ENCODE data around the gene DPP6.
A peak's percentile ranks its signal among the peaks of the same experiment; 100 is the strongest.
"Not testable (repeated sequence)": the region's sequence is repeated elsewhere in the genome, so short reads cannot be mapped to it uniquely, and the experiment has no call there.

DPP6 gene

DNA sequence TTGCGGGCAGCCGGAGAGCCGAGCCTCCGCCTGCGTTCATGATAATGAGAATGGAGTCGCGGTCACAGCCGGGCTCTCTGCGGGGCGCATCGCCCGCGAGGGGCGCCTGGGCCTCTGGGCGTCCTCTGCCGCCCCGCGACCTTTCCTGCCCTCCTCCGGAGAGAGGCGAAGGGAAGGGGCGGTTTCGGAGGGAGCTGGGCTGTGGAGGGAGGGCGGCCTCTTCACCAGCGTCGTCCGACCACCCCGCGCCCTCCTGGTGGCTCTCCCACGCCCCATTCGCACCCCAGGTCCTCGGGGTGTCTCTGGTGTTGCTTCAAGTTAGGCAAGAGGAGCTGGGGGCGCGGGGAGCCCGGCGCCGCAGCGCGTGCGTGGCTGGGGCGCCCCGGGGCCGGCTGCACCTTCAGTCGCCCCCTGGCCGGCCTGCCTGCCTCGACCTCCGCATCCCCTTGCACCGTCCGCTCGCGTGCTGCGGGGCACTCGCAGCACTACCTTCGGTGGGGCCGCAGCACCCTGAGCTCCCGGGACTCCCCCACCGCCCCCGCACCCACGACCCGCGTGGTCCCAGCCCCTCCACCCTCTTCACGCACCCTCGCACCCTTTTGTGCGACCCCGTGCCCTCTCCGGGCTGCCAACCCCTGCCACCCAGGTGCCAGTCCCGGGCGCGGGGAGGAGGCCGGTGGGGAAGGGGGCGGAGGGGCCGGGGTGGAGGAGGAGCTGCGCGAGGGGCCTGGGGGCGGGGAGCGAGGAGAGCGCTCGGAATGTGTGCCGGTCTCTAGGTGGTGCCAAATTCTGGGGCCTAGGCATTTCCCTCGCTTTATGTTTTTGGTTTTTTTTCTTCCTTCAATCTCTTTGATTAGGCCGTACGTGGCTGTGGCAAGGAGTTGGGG is at the start of gene DPP6:
Gene DPP6 (plus strand): TSS at position 756 of the 887 bp plus-strand sequence.
- not testable (repeated sequence) for DNase-seq (ENCODE audit: low spot score)

DNA sequence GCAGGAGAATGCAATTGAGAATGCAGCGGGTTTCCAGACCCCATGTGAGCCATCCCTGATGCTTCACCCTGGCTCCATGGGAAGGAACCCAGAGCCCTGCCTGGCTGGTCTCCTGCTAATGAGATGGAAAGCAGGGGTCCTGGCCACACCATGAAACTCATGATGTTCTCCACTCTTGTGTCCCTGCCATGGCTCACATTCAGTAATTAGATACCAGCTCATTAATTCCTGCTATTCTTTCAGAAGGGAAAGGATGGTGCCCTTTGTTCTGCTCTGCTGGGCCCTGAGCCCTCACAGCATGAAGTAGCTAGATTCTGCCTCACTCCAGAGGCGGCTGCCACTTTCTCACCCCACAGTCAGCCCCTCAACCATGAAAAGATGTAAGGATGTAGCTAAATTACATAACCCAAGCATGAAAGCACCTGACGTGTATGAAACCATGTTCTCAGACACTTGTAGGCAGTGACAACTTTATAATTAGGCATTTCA is 42.7 kb upstream of the DPP6 start:
- not testable (repeated sequence) for DNase-seq (ENCODE audit: low spot score)

DNA sequence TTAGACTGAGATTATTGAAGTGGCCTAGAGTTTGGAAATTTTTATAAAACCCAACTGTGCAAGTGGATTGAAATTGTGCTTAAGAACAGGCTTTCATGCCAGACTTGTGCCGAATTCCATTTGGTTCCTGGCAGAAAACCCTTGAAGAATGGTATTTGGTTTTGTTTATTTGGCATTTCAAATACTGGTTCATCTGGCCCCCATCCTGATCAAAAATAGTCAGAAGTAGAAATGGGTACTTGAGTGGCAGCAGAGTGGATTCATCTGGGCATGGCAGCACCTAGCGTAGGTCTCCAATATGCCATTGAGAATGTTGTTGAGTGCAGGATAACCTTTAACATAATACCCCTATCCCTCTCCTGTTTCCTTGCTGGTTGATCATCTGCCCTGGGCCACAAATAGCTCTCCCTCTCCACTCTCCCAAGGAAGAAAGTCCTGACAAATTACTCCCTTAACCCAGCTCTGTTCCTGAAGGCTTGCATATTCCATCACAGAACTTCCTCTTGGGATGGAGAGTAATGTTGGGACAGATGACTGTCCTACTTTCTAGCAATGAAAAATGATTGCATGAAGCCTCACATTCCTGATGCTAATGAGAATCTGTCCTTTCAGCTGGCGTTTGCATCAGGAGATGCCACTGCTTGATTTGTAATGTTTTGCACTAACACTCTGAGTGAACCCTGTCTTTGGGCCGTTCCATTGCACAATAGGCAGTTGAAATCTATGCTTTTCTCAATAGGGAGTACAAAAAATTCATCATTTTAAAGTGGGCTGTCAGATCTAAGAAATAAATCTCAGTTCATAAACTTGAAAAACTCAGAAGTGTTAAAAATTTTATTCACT is 41.3 kb upstream of the DPP6 start:
- DNase-seq (ENCODE audit: low spot score), result not testable (repeated sequence)

DNA sequence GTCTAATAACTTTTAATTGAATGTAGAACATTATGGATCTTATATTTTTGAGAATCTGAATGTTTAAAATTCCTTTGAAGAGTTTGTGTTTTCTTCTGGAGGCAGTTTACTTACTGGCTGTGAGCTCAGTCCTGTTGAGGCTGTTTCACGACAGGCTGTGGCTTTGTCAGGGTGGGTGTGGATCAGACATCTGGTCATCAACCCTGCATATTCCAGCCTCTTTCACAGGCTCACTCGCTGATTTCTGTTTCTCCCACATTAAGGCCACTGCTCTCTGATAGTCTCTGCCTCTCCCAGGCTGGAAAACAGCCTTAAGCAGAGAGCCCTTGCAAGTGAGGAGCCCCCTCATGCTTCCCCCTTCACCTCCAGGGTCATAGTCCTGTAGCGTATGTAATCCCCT is 39.4 kb upstream of the DPP6 start:
- DNase-seq (ENCODE audit: low spot score), result not testable (repeated sequence)

DNA sequence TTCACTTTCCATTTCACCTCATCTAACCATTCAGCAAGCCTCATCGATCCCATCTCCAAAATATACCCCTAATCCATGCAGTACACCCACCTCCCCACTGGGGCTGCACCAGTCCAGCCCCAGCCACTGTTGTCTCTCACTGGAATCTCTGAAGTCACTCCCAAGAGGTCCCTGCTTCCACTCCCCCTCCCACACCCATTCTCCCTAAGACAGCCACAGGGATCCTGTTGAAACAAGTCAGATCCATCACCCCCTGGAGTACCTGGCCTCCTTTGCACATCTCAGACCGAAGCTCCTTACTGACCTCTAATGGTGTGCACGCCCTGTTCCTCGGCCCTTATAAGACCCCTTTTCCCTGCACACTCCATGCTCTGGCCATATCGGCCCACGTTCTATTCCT is 36.6 kb upstream of the DPP6 start:
- not testable (repeated sequence) for DNase-seq (ENCODE audit: low spot score)

DNA sequence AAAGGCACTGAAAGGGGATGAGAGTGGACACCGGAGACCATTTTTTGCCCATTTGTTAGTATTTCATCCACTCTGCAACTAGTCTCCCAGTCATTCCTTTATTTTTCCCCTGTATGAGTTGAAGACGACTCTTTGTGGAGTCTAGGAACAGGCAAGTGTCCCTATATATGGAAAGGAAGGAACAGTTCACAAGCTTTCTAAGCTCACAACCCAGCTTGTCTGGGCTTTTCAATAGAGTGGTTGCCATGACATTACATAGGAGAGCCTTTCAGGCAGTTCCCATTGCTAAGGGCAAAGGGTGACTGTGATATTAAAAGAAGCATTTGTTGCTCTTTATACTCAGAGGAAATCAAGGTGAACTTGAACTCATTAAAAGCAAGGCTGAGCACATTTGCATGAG is 33.8 kb upstream of the DPP6 start:
- DNase-seq (ENCODE audit: low spot score), result not testable (repeated sequence)

DNA sequence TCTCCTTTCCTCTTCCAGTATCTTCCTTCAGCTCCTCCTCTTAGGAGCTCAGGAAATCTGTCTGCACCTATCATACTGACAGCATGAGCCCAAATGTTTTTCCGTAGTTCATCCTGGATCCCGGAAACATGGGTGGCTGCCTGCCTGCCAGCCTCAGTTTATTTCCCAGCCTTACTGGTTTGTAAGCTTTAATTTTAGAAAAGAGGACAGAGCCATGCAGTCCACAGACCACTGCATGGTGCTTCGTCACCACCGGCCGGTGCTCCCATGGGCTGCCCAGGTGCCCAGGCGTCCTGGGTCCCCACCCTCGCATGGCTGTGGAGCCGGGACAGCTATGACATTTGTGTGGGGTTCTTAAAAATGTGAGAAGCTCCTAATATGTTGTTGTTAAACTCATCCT is 24.4 kb upstream of the DPP6 start:
- not testable (repeated sequence) for DNase-seq (ENCODE audit: low spot score)

DNA sequence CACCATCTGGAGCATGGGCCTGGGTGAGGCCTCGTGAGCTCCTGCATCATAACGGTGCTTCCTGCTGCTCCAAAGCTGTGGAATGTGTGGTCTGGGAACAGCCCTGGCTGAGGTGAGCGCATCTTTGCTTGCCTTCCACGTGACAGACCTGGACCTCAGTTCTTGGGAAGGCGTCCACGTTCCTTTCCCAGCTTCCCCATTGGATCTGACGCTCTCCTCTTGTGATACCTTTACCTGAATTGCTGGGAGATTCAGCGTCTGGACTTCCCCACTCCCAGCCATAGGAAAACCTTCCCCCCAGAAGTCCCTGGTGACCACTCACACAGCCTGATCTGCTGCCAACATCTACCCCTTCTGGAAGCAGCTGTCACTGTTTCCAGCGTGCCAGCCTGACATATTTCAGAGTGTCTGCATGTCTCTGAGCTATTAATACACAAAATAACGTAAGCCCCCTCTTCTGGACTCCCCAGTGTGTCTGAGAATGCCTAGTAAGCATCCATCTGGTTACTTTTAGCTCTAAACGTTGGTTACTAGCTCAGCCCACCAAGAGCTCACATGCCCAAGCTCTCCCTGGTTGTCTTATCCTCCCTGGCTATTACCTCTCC is 21.6 kb upstream of the DPP6 start:
- not testable (repeated sequence) for DNase-seq (ENCODE audit: low spot score)

DNA sequence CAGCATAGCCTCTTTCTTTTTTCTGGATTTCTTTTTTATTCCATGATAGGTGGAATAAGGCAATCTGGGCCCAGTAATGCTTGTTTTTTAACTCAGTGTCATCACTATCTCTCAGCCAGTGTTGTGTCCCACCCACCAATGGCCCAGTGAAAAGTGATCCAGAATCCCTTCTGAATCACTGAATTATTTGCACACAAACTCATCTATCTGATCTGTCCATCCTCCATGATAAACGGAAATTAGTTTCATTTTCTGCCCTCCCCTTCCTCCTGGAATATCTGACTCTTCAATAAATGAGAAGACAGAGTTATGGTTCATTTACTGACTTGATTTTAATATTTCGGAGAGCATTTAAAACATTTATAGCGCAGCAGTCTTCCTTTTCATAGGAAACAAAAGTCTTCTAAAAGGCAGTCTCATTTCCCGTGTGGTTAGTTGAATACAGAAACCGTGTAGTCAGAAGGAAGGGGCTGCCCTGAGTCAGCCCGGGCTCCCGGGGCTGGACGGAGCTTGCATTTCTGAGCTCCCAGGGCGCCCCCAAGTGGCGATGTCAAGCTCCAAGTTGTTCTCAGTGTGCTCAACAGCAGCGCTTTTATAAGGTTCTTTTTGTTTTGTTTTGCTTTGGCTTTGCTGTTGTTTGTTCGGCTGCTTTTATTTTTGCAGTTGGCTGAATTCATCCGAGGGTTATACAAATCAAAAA is 12.6 kb upstream of the DPP6 start:
- not testable (repeated sequence) for DNase-seq (ENCODE audit: low spot score)

DNA sequence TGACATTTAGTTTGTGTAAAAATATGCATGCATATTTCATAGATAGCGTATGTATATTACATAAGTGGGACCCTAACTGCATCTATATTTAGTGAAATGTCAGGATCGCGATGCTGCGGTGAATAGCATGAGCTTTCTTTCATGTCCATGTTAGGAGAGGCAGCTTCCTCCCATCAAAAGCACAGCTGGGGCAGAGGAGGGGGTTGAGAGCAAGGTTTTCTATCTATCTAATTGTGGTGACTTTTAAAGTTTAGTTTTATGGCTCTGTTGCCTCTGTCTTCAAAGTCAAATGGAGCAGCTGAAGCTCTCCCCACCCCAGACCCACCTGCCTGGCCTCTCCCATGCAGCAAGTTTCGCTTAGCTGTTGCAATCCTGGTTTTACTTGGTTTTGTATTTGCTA is 1.8 kb upstream of the DPP6 start:
- not testable (repeated sequence) for DNase-seq (ENCODE audit: low spot score)

DNA sequence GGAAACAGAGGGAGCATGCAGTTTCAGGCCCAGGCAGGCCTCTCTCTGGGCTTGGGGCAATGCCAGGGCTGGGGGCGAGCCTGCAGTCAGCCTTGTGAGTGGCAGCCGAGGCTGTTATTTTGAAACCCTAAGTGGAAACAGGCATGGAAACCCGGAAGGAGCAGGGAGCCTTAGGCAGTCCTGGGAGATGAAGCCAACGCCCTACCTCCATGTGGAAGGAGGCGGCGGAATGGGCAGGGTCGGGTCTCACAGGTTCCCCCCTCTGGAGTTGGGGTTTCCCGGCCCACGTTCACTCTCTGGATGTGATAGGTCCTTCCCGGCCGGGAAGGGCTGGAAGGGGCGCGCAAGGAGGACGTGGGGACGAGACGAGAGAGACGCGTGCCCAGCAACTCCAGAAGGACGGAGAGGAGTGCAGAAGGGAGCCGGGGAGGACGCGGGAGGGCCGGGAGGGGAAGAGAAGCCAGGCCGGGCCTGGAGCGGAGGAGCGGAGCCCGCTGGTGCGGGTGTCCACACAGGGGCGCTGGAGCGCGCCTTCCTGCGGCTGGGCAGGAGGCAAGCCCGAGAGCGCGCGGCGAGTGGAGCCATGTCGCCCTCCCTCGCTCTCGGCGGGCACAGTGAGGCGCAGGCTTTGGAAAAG is 1.1 kb upstream of the DPP6 start:
- not testable (repeated sequence) for DNase-seq (ENCODE audit: low spot score)

DNA sequence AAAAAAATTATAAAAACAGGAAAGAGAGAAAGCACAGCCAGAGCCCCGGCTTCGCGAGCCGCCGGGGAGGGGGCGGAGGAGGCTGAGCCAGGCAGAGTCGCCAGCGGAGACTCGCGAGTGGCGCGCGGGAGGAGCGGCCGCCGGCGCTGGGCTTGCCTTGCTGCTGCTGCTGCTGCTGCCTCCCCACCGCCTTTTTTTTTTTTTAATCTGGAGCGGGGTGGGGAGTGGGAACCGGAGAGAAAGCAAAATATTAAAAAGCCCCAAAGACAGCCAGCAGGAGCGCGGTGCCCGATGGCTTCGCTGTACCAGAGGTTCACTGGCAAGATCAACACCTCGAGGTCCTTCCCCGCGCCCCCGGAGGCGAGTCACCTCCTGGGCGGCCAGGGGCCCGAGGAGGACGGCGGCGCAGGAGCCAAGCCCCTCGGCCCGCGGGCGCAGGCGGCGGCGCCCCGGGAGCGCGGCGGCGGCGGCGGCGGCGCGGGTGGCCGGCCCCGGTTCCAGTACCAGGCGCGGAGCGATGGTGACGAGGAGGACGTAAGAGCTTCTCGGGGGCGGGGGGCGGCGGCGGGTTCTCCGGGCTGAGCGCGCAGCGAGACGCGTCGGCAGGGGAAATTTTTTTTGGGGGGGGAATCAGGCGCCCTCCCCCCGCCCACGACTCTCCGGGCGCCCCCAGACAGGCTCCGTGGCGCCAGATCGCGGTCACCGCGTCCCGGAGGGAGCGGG is 493 bp downstream of the DPP6 start:
- peak; percentile 45 for DNase-seq (ENCODE audit: low spot score)

DNA sequence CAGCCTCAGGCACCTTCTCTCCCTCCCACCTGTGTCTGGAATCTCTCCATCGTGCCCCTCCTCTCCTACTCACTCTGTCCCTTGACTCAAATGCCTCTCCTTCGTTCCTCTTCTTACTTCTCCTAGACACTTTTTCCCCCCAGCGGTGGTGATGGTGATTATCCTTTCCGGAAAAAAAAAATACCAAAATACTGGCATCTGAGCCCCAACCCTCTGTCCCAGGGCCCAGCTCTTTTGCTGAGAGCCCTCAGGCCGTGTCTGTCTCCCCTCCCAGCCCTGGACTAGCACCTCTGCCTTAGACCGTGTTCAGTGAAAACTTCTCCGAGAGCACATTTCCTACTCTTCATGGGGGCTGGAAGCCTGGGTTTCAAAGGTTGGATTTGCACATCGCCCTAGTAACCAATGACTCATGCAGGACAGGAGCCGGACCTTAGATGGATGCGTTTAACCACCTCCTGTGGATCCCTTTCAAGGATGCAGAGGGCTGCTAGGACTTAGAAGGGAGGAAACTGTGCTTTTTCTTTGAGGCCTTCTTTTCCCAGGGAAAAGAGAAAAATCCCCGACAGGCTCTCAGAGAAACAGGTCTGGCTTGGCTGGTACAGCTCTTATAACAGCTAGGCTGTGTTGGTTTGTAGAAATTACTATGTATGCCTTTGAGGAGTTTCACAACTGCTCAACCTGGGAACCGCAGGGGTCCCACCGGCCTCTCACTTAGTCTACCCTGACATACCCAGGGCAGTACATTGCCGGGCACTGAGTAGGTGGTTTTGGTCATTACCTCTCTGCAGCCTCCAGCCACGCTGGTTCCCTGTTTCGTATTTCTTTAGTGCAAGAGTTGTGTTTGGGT is 1.5 kb downstream of the DPP6 start:
- not testable (repeated sequence) for DNase-seq (ENCODE audit: low spot score)

DNA sequence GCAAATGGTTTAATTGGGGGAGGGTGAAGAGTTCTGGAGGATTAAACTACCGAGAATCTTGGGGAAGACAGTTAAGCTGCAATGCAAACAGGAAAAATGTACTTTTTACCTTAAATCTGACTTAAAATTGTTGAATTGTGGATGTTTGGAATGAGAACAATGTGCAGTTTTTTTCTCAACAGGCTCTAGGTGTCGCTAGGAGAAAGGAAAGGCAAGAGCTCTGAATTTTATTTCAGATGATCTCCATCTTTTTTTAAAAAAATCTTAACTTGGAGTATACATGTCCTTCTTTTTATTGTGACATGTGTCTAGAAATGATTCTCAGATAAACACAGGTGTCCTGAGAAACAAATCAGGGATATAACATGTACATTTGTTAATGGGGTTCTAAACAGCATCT is 2.5 kb downstream of the DPP6 start:
- not testable (repeated sequence) for DNase-seq (ENCODE audit: low spot score)

DNA sequence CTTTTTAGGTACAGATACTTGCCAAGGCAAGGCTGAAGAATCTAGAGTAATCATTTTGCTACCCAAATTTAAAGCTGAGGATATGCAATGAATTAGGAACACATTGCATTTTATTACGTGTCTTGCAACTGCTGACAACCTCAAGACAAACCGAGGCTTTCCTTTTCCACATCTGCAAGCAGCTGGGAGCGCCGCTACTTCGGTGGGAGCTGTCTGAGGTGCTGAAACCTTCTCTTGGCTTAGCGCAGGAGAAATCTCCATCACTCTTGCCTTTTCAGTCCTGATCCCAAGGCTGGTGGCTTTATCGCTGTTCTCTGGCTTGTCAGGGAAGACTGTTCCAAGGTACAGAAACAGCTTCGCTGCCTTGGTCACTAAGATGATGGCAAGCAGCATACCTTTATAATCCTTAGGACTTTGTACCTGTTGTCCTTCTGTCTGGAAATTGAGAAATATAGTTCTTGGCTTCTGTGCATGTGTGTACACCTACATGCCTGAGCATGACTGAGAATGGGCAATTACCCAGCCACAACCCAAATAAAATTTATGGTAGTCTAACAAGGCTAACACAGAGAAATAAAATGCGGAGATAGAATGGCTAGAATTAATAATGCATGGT is 3.4 kb downstream of the DPP6 start:
- DNase-seq (ENCODE audit: low spot score), result not testable (repeated sequence)

DNA sequence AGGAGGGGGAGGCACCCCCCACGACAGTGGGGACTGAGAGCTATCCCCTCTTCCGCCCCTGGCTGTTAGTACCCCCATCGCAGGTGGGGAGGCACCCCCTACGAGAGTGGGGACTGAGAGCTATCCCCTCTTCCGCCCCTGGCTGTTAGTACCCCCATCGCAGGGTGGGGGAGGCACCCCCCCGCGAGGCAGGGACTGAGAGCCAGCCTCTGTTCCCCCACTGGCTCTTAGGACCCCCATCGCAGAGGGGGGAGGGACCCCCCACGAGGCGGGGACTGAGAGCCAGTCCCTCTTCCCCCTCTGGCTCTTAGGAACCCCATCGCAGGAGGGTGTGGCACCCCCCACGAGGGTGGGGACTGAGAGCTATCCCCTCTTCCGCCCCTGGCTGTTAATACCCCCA is 6.6 kb downstream of the DPP6 start:
- not testable (repeated sequence) for DNase-seq (ENCODE audit: low spot score)

DNA sequence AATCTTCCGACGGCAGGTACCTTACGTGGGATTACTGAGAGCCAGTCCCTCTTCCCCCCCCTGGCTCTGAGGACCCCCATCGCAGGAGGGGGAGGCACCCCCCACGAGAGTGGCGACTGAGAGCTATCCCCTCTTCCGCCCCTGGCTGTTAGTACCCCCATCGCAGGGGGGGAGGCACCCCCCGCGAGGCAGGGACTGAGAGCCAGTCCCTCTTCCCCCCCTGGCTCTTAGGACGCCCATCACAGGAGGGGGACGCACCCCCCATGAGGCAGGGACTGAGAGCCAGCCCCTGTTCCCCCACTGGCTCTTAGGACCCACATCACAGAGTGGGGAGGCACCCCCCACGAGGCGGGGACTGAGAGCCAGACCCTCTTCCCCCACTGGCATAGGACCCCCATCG is 8.4 kb downstream of the DPP6 start:
- not testable (repeated sequence) for DNase-seq (ENCODE audit: low spot score)

DNA sequence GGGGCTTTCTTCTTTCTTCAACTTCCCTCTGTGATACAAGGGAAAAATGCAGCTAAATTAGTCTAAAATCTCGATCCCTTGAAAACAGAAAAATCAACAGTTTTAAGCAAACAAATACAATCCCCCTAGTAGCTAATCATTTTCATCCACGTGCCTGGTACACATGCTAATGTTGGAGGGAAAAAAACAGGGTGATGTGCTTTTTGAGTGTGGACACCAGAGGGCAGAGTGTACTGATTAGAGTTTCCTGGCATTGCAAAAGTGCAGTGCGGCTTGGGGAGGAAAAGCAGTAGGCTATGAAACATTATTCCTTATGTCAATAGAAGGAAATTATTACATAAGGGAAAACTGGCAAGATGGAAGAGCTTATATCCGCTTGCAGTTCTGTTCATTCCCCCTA is 19.6 kb downstream of the DPP6 start:
- peak; percentile 42 for DNase-seq (ENCODE audit: low spot score)
